ENCODE data around the gene S100A6.

- TF ChIP-seq CTCF (IDR thresholded peaks at IDR 0.05) (no peak), POLR2A (IDR thresholded peaks at IDR 0.05) (no peak)
Observed at GRCh38 chr1:153527683-153528040, 8.1 kb downstream of the S100A6 start.

Data from right lobe of liver (tissue), 4 donors.